Kidney epithelial cell (primary cell): ENCODE measurements around the gene PIGBOS1. TPM values are rescaled to one million over a fixed set of nuclear protein-coding genes. Genes with fewer than 3 reads are reported as not detected.

Experiments used
- DNase-seq: peaks from one replicate; pipeline ENCODE4 v3.0.0-alpha.2; 2010; ENCODE audit warnings: low read depth
- H3K27me3 ChIP-seq: 2 replicates; pipeline ENCODE4 v1.6.0; 2011; ENCODE audit warnings: low read length; ENCODE audit not compliant: control insufficient read depth, insufficient read depth
- H3K36me3 ChIP-seq: 2 replicates; pipeline ENCODE4 v1.5.1; 2011; ENCODE audit warnings: low read length; ENCODE audit not compliant: control insufficient read depth, insufficient read depth
- H3K4me3 ChIP-seq: 2 replicates; pipeline ENCODE4 v1.5.1; 2011; ENCODE audit warnings: low read depth, mild to moderate bottlenecking, control low read depth, low read length
- CTCF ChIP-seq: IDR thresholded peaks from 2 replicates; pipeline ENCODE4 v1.5.1; 2011; ENCODE audit warnings: mild to moderate bottlenecking, moderate library complexity, low read length, control low read depth, inconsistent platforms; ENCODE audit not compliant: insufficient read depth, poor library complexity, severe bottlenecking
- total RNA-seq: library from RNA; depleted of rRNA; stranded (reverse); fragments of >200 nt; gene quantifications from 2 replicates; pipeline ENCODE4 v1.2.3, GENCODE V29; 2015

The PIGBOS1 gene
- total RNA-seq, 1 donor from 2014 or later: 32.8 TPM

DNA sequence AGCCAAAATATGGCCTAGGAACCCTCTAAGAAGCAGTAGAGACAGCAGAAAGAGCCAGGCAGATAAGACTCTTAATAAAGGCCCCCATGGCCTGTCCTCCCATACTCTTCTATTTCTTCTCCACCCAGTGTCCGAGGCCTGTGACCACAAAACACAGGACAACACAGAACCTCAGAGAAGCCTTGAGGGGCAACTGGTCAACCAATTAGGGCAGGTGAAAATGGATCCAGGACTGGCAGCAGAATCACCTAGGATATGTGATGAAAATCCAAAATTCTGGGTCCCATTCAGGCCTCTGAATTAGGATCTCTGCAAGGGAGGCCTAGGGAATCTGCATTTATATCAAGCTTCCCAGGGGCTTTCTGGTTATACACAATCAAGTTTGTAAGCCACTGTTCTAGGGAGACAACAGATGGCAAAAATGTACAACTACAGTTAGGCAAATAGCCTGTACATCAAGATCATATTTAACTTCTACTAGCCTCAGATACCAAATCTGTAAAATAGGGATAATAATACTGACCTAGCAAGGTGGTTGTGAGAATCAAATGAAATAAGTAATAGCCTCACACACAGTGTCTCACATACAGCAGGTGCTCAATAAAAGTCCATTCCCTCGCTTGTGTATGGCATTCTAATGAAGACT, 39.7 kb downstream of the PIGBOS1 start:
- no peak for DNase-seq
- no peak for TF ChIP-seq CTCF
- Histone ChIP-seq H3K4me3 (no peak overlapping the region), H3K27me3 (no peaks in the 10 kb centered on the region), H3K36me3 (no peaks in the 10 kb centered on the region)

GRCh38 chr15:55277715-55278114, 41.2 kb downstream of the PIGBOS1 start:
- H3K27me3 ChIP-seq: no peaks in the 10 kb centered on the region
- no peak for DNase-seq
- no peak for TF ChIP-seq CTCF

DNA sequence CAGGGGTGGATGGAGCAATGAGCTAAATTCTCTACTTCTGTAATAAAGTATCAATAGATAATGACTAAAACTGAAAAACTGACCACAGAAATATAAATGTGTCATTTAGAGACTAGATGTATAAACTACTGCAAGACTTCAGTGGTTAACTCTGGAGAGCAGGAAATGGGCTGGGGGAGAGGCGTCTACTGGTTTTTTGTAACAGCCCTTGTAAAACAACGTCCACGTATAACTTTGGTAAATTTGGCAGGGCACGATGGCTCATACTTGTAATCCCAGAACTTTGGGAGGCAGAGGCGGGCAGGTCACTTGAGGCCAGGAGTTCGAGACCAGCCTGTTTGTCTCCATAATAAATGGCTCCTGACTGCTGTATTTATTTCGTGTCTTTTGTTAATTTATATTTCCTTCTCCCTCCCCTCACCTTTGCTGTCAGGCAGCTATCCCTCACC, 41.8 kb downstream of the PIGBOS1 start:
- no peak for TF ChIP-seq CTCF
- DNase-seq: no peak

More at GRCh38 chr15:55277715-55278114, 41.2 kb downstream of the PIGBOS1 start:
- H3K36me3 ChIP-seq: no peaks in the 10 kb centered on the region
- H3K4me3 ChIP-seq: no peak overlapping the region

DNA sequence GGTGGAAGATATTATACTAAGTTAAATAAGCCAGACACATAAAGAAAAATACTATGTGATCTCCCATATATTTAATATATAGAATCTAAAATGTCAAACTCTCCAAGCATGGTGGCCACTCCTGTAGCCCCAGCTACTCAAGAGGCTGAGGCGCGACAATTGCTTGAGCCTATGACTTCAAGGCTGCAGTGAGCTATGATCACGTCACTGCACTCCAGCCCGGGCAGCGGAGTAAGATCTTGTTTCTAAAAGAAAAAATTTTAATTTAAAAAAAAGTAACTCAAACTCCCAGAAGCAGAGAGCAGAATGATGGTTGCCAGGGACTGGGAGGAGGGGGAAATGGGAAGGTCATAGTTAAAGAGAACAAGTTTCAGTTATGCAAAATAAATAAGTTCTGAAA, 42.6 kb downstream of the PIGBOS1 start:
- no peak for TF ChIP-seq CTCF
- Histone ChIP-seq H3K27me3 (no peaks in the 10 kb centered on the region), H3K36me3 (no peaks in the 10 kb centered on the region), H3K4me3 (no peak overlapping the region)
- DNase-seq: no peak

More for the DNA sequence above, 41.8 kb downstream of the PIGBOS1 start:
- H3K4me3 ChIP-seq: no peak overlapping the region
- H3K27me3 ChIP-seq: no peaks in the 10 kb centered on the region
- H3K36me3 ChIP-seq: no peaks in the 10 kb centered on the region

DNA sequence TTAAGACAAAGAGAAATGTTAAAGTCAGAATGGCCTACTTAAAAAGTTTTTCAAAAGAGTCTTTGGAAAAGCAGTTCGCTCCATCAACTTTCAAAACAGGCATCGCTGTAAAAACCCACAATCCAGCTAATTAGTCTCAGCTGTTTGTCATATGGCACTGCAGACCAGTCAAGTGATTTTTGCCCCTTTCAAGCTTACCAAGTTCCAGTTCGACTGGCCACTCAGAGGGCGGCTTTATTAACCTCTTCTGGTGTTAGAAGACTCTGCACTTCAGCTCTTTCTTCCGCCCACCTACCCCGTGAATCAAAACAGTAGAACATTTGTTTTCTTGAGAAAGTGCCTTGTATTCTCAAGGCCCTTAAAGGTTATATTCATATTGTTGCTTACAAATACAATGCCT, 48.6 kb downstream of the PIGBOS1 start:
- no peak for DNase-seq
- TF ChIP-seq CTCF: no peak
- Histone ChIP-seq H3K27me3 (no peaks in the 10 kb centered on the region), H3K36me3 (no peaks in the 10 kb centered on the region), H3K4me3 (no peak overlapping the region)

DNA sequence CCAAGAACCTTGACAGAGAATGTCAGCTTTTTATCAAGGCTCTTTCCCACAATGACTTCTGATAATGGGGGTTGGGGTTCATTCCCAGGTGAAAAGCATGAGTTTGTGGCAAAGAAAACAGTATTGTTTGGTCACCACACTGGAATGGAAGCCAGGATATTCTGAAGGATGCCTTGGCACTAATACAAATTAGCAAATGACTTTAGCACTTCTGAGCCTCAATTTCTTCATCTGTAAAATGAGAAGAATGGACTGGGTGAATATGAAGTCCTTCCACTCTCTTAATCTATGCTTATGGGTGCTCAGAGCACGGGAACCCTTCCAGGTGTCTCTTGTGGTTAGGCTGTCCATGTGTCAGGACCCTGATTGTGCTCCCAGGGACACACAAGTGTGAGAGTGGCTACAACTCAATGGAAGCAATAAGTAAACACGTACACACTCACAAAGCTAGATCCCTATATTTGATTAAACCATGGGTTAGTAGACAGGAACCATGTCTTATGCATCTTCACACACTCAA, 50.7 kb downstream of the PIGBOS1 start:
- DNase-seq: no peak
- no peak for TF ChIP-seq CTCF
- no peaks in the 10 kb centered on the region for H3K36me3 ChIP-seq
- H3K4me3 ChIP-seq: no peak overlapping the region
- no peaks in the 10 kb centered on the region for H3K27me3 ChIP-seq
